ENCODE data around the gene BRINP3.

BRINP3 gene

GRCh38 chr1:190179817-190180216, 297.8 kb downstream of the BRINP3 start:
- no peak overlapping the region for H3K27ac ChIP-seq
- TF ChIP-seq ZFX (IDR thresholded peaks at IDR 0.05; ENCODE audit: borderline replicate concordance): no peak
- TF ChIP-seq, protein P1, sequence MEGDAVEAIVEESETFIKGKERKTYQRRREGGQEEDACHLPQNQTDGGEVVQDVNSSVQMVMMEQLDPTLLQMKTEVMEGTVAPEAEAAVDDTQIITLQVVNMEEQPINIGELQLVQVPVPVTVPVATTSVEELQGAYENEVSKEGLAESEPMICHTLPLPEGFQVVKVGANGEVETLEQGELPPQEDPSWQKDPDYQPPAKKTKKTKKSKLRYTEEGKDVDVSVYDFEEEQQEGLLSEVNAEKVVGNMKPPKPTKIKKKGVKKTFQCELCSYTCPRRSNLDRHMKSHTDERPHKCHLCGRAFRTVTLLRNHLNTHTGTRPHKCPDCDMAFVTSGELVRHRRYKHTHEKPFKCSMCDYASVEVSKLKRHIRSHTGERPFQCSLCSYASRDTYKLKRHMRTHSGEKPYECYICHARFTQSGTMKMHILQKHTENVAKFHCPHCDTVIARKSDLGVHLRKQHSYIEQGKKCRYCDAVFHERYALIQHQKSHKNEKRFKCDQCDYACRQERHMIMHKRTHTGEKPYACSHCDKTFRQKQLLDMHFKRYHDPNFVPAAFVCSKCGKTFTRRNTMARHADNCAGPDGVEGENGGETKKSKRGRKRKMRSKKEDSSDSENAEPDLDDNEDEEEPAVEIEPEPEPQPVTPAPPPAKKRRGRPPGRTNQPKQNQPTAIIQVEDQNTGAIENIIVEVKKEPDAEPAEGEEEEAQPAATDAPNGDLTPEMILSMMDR (IDR thresholded peaks at IDR 0.05): no peak

DNA sequence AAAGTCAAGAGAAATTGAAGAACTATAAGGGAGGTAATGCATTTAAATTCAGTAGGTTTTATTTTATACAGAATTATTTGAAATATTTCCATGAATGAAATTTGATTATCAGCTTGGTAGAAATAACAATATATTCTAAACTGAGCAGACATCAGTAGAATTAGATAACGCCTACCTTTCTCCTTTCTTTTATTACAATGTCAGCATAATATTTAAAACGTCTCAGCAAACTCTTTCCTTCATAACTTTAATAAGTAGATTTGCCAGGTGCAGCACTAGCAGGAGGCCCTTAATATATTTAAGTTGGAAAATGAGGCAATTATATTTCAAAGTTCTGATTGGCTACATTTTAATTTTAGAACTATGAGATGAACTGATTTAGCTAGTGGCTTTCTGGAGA, 298.8 kb downstream of the BRINP3 start:
- no peak for TF ChIP-seq ZFX (IDR thresholded peaks at IDR 0.05; ENCODE audit: borderline replicate concordance)
- TF ChIP-seq, protein P1 (IDR thresholded peaks at IDR 0.05): no peak
- no peak overlapping the region for H3K27ac ChIP-seq

DNA sequence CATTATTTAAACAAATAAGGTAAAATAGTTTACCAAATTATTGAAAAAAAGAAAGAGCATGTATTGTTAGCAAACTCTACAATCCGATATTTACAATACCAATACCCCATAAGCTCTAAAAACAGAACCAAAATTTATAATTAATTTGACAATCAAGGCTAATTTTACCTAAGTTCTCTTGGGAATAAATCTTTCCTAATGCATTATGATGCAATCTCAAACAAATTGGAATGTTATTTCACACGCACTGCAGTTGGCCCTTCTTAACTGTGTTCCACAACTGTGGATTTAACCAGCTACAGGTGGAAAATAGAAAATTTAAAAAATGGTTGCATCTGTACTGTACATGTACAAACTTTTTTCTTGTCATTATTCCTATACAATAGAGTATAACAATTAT, 300.1 kb downstream of the BRINP3 start:
- TF ChIP-seq, protein P1 (IDR thresholded peaks at IDR 0.05): no peak
- TF ChIP-seq ZFX (IDR thresholded peaks at IDR 0.05; ENCODE audit: borderline replicate concordance): no peak
- no peak overlapping the region for H3K27ac ChIP-seq

- no peak overlapping the region for H3K27ac ChIP-seq
- TF ChIP-seq, protein P1 (IDR thresholded peaks at IDR 0.05): no peak
- TF ChIP-seq ZFX (IDR thresholded peaks at IDR 0.05; ENCODE audit: borderline replicate concordance): no peak
Measured at GRCh38 chr1:190176776-190177175, 300.9 kb downstream of the BRINP3 start.

DNA sequence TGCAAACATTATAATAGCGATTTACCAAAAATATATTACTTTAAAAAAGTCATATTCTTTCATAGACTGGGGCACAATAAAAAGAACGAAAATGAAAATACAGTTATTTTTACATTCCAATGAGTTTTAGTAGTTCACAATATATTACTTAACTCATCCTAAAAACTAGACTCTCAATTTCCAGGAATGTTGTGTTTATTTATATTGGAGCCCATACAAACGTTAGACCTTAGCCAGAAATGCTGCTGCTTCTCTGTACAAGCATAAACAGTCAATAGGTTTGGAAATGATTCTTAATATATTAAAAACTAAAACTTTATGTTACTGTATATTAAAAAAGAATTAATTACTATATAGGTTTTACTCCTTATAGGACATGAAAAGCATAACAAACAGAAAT, 302.3 kb downstream of the BRINP3 start:
- TF ChIP-seq, protein P1 (IDR thresholded peaks at IDR 0.05): no peak
- TF ChIP-seq ZFX (IDR thresholded peaks at IDR 0.05; ENCODE audit: borderline replicate concordance): no peak
- no peak overlapping the region for H3K27ac ChIP-seq

DNA sequence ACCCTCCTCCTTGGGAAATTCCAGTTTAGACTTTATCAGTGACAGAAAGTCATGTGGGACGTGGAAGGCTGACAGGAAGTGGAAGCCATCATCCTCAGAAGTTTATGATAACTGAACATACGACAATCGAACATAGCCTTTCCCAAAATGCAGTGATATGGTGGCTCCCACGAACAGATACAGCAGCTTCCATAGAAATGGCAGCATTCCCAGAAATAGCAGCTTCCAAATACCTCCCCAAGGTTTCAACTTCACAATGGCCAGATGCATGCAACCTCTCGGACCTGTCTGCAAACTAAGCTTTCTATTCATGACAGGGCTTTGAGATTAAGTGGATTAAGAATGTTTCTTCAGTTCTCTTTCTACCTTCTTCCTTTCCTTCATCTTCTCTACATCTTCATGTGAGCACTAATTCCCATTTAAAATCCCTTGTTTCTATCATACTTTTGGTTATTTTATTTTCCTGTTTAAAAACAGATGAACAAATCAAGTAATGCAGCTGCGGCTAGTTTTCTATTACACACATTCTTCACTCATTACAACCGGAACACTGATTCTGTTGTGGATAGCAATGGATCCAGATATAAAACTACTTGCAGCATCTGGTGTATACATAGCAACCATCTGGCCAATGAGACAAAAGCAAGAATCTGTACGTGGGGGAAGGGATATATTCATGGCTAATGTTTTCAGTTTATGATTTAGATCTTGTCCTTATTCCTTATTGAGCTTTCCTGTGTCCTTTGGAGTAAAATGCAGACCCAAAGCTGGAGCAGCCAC, 304.8 kb downstream of the BRINP3 start:
- no peak overlapping the region for H3K27ac ChIP-seq
- TF ChIP-seq ZFX (IDR thresholded peaks at IDR 0.05; ENCODE audit: borderline replicate concordance): no peak
- TF ChIP-seq, protein P1 (IDR thresholded peaks at IDR 0.05): no peak

- TF ChIP-seq, protein P1 (IDR thresholded peaks at IDR 0.05): no peak
- TF ChIP-seq ZFX (IDR thresholded peaks at IDR 0.05; ENCODE audit: borderline replicate concordance): no peak
- no peak overlapping the region for H3K27ac ChIP-seq
Measured at GRCh38 chr1:190170321-190170720, 307.3 kb downstream of the BRINP3 start.
